ENCODE data around the gene SLC5A12. TPM values are rescaled to one million over a fixed set of nuclear protein-coding genes. Genes with fewer than 3 reads are reported as not detected.

SLC5A12 gene
- total RNA-seq, 1 experiment from 2014 or later = 0.82 TPM

GRCh38 chr11:26719998-26720397, 1.9 kb downstream of the SLC5A12 start:
- TF ChIP-seq CTCF (IDR thresholded peaks at IDR 0.05; ENCODE audit: insufficient read depth in 1 of 2, low read depth in 1 of 2, low read length in 1 of 2, severe bottlenecking in 1 of 2, unreplicated experiment in 1 of 2) = no peak
- DNase-seq = no peak
- H3K9me3 ChIP-seq = no peaks in the 10 kb centered on the region
- no TSS peak for BruUV-seq (replicated peaks)
- H3K27me3 ChIP-seq (replicated peaks; ENCODE audit: control insufficient read depth, insufficient read depth, low read length) = no peaks in the 10 kb centered on the region
- Mint-ChIP-seq H3K36me3 (ENCODE audit: insufficient read depth, unreplicated experiment) (no peaks in the 10 kb centered on the region), H3K27me3 (ENCODE audit: insufficient read depth, unreplicated experiment) (peaks cover 4% of the 10 kb centered on the region), H3K9me3 (ENCODE audit: unreplicated experiment) (no peaks in the 10 kb centered on the region), H3K4me3 (ENCODE audit: unreplicated experiment) (no peak overlapping the region), H3K27ac (ENCODE audit: unreplicated experiment) (no peak overlapping the region), H3K4me1 (ENCODE audit: low read depth, unreplicated experiment) (peaks cover 6% of the 10 kb centered on the region)
- H3K4me3 ChIP-seq (ENCODE audit: low read depth, low read length) = no peak overlapping the region
- H3K4me1 ChIP-seq = peaks cover 8% of the 10 kb centered on the region; the same call in 1 of the 2 replicates
- CTCF ChIA-PET = no interaction called here
- H3K36me3 ChIP-seq (ENCODE audit: control insufficient read depth, insufficient read depth, low read length) = no peaks in the 10 kb centered on the region
- POLR2A ChIA-PET = no interaction called here
- intact Hi-C loops (cut with micrococcal nuclease; ENCODE audit: unreplicated experiment) = no loop called here

GRCh38 chr11:26719289-26719973, 2.4 kb downstream of the SLC5A12 start:
- Mint-ChIP-seq H3K27me3 (ENCODE audit: insufficient read depth, unreplicated experiment) (peaks cover 4% of the 10 kb centered on the region), H3K4me3 (ENCODE audit: unreplicated experiment) (no peak overlapping the region), H3K36me3 (ENCODE audit: insufficient read depth, unreplicated experiment) (no peaks in the 10 kb centered on the region), H3K9me3 (ENCODE audit: unreplicated experiment) (no peaks in the 10 kb centered on the region), H3K27ac (ENCODE audit: unreplicated experiment) (no peak overlapping the region), H3K4me1 (ENCODE audit: low read depth, unreplicated experiment) (peaks cover 6% of the 10 kb centered on the region)
- peaks cover 8% of the 10 kb centered on the region; the same call in 1 of the 2 replicates for H3K4me1 ChIP-seq
- ChIA-PET CTCF (no interaction called here), POLR2A (no interaction called here)
- BruUV-seq (replicated peaks) = no TSS peak
- H3K27me3 ChIP-seq (replicated peaks; ENCODE audit: control insufficient read depth, insufficient read depth, low read length) = no peaks in the 10 kb centered on the region
- no peaks in the 10 kb centered on the region for H3K36me3 ChIP-seq (ENCODE audit: control insufficient read depth, insufficient read depth, low read length)
- intact Hi-C loops (cut with micrococcal nuclease; ENCODE audit: unreplicated experiment) = no loop called here
- no peak overlapping the region for H3K4me3 ChIP-seq (ENCODE audit: low read depth, low read length)
- no peaks in the 10 kb centered on the region for H3K9me3 ChIP-seq
- no peak for DNase-seq
- TF ChIP-seq CTCF (IDR thresholded peaks at IDR 0.05; ENCODE audit: insufficient read depth in 1 of 2, low read depth in 1 of 2, low read length in 1 of 2, severe bottlenecking in 1 of 2, unreplicated experiment in 1 of 2) = no peak

- no peak overlapping the region for H3K27ac Mint-ChIP-seq (ENCODE audit: unreplicated experiment)
- Histone ChIP-seq H3K36me3 (ENCODE audit: control insufficient read depth, insufficient read depth, low read length) (no peaks in the 10 kb centered on the region), H3K27me3 (replicated peaks; ENCODE audit: control insufficient read depth, insufficient read depth, low read length) (no peaks in the 10 kb centered on the region), H3K4me1 (peaks cover 8% of the 10 kb centered on the region; the same call in 1 of the 2 replicates), H3K9me3 (no peaks in the 10 kb centered on the region), H3K4me3 (ENCODE audit: low read depth, low read length) (no peak overlapping the region)
- no peak overlapping the region for H3K4me3 Mint-ChIP-seq (ENCODE audit: unreplicated experiment)
- TF ChIP-seq CTCF (IDR thresholded peaks at IDR 0.05; ENCODE audit: insufficient read depth in 1 of 2, low read depth in 1 of 2, low read length in 1 of 2, severe bottlenecking in 1 of 2, unreplicated experiment in 1 of 2) = no peak
- CTCF ChIA-PET = no interaction called here
- no peak for DNase-seq
- H3K36me3 Mint-ChIP-seq (ENCODE audit: insufficient read depth, unreplicated experiment) = no peaks in the 10 kb centered on the region
- peaks cover 6% of the 10 kb centered on the region for H3K4me1 Mint-ChIP-seq (ENCODE audit: low read depth, unreplicated experiment)
- H3K27me3 Mint-ChIP-seq (ENCODE audit: insufficient read depth, unreplicated experiment) = peaks cover 4% of the 10 kb centered on the region
- POLR2A ChIA-PET = no interaction called here
- intact Hi-C loops (cut with micrococcal nuclease; ENCODE audit: unreplicated experiment) = no loop called here
- no peaks in the 10 kb centered on the region for H3K9me3 Mint-ChIP-seq (ENCODE audit: unreplicated experiment)
- no TSS peak for BruUV-seq (replicated peaks)
Observed at GRCh38 chr11:26717771-26718170, 4.1 kb downstream of the SLC5A12 start.
